B cell (primary cell): ENCODE data around the gene IL15. TPM values are rescaled to one million over a fixed set of nuclear protein-coding genes. Genes with fewer than 3 reads are reported as not detected.

Experiments used
- ATAC-seq: fragments of 200-7000 bp; cut with Tn5 transposase; one replicate; pipeline ENCODE4 v1.10.0; 2021; ENCODE audit warnings: low read depth, mild to moderate bottlenecking, moderate number of reproducible peaks, moderate library complexity
- CTCF ChIA-PET: fragments of 350-600 bp; sonication (Branson Sonifier 250); formaldehyde crosslinking; loops from one replicate; lab custom pipeline; 2021; ENCODE audit warnings: antibody characterized with exemption, inconsistent platforms; lab: Charles Lee
- POLR2A ChIA-PET: fragments of 350-600 bp; sonication (Branson Sonifier 250); formaldehyde crosslinking; loops from one replicate; lab custom pipeline; 2021; ENCODE audit warnings: antibody characterized with exemption; lab: Charles Lee
- DNase-seq: peaks from one replicate; pipeline ENCODE4 v3.0.0; 2013
- H2AFZ ChIP-seq: 2 replicates; pipeline ENCODE4 v1.6.1; 2012; ENCODE audit warnings: mild to moderate bottlenecking, low read depth, low read length; ENCODE audit not compliant: insufficient read depth, poor library complexity, severe bottlenecking
- H3K27ac ChIP-seq, 2 donors: 1 replicate in 1 of 2; 2 replicates in 1 of 2; pipeline ENCODE4 v1.5.1; 2012 to 2013; ENCODE audit warnings: low read length in 2 of 2, mild to moderate bottlenecking in 2 of 2, moderate library complexity in 1 of 2
- H3K27me3 ChIP-seq, 4 experiments: fragments of 200-600 bp in 1 of 4; sonication (generic) in 1 of 4; replicated peaks in 1 of 4; 1 replicate in 2 of 4; 2 replicates in 2 of 4; pipeline versions ENCODE4 v1.6.1 to v1.7.0; 2013 to 2016; ENCODE audit warnings: low read length in 3 of 4, mild to moderate bottlenecking in 2 of 4, mixed read lengths in 1 of 4, moderate library complexity in 1 of 4; ENCODE audit not compliant: insufficient read depth in 4 of 4, control insufficient read depth in 3 of 4; ENCODE audit errors: control extremely low read depth in 1 of 4
- H3K36me3 ChIP-seq, 2 experiments: replicated peaks in 1 of 2; 1 replicate in 1 of 2; 2 replicates in 1 of 2; pipeline versions ENCODE4 v1.6.1 to v1.7.1; 2013; ENCODE audit warnings: low read length in 1 of 2; ENCODE audit not compliant: insufficient read depth in 2 of 2, control insufficient read depth in 1 of 2; ENCODE audit errors: control extremely low read depth in 1 of 2, extremely low read depth in 1 of 2
- H3K4me1 ChIP-seq, 2 donors: fragments of 200-600 bp in 1 of 2; sonication (generic) in 1 of 2; 1 replicate in 1 of 2; 2 replicates in 1 of 2; pipeline versions ENCODE4 v1.5.1 to v1.6.1; 2013 to 2017; ENCODE audit warnings: low read length in 2 of 2; ENCODE audit not compliant: control insufficient read depth in 2 of 2, insufficient read depth in 2 of 2
- H3K4me2 ChIP-seq: replicated peaks from 2 replicates; pipeline ENCODE3; 2012; ENCODE audit warnings: mild to moderate bottlenecking, low read depth, low read length; ENCODE audit not compliant: poor library complexity, severe bottlenecking
- H3K4me3 ChIP-seq, 5 experiments: fragments of 200-600 bp in 1 of 5; sonication (generic) in 1 of 5; 1 replicate in 3 of 5; 2 replicates in 2 of 5; pipeline versions ENCODE4 v1.5.1 to v1.7.0; 2011 to 2016; ENCODE audit warnings: low read length in 4 of 5, mild to moderate bottlenecking in 4 of 5, low read depth in 2 of 5, control low read depth in 1 of 5, moderate library complexity in 1 of 5; ENCODE audit not compliant: insufficient read depth in 1 of 5; ENCODE audit errors: control extremely low read depth in 1 of 5, extremely low read depth in 1 of 5
- H3K79me2 ChIP-seq: fragments of 200-600 bp; sonication (generic); one replicate; pipeline ENCODE4 v1.6.0; 2016; ENCODE audit warnings: low read length; ENCODE audit not compliant: control insufficient read depth, insufficient read depth
- H3K9ac ChIP-seq: fragments of 200-600 bp; sonication (generic); 2 replicates; pipeline ENCODE4 v1.6.1; 2017; ENCODE audit warnings: mild to moderate bottlenecking, low read length, moderate library complexity
- H3K9me3 ChIP-seq, 3 donors: one replicate each; pipeline versions ENCODE4 v1.6.1 to v1.7.1; 2013; ENCODE audit warnings: low read length in 2 of 3; ENCODE audit not compliant: control insufficient read depth in 2 of 3, insufficient read depth in 1 of 3; ENCODE audit errors: control extremely low read depth in 1 of 3
- H4K20me1 ChIP-seq: 2 replicates; pipeline ENCODE4 v1.6.0; 2012; ENCODE audit warnings: mild to moderate bottlenecking, low read length; ENCODE audit not compliant: insufficient read depth, control insufficient read depth, poor library complexity, severe bottlenecking
- H3K27ac Mint-ChIP-seq: one replicate; pipeline ENCODE4 v1.8.0; 2021; ENCODE audit warnings: mixed read lengths
- H3K27me3 Mint-ChIP-seq: one replicate; pipeline ENCODE4 v1.8.0; 2021; ENCODE audit warnings: mixed read lengths
- H3K4me1 Mint-ChIP-seq: one replicate; pipeline ENCODE4 v1.8.0; 2021; ENCODE audit warnings: mixed read lengths
- H3K4me3 Mint-ChIP-seq: one replicate; pipeline ENCODE4 v1.8.0; 2021; ENCODE audit warnings: mixed read lengths
- H3K9me3 Mint-ChIP-seq: one replicate; pipeline ENCODE4 v1.8.0; 2022; ENCODE audit warnings: mixed read lengths; ENCODE audit not compliant: insufficient read depth
- CTCF ChIP-seq: fragments of 200-600 bp; IDR thresholded peaks from one replicate; pipeline ENCODE4 v1.8.0; 2022; ENCODE audit warnings: antibody characterized with exemption, mild to moderate bottlenecking
- EZH2 ChIP-seq: IDR thresholded peaks from 2 replicates; pipeline ENCODE4 v1.6.1; 2012; ENCODE audit warnings: borderline replicate concordance, low read depth, mild to moderate bottlenecking, moderate library complexity, low read length; ENCODE audit not compliant: insufficient read depth, poor library complexity, severe bottlenecking
- WGBS: methylation state at CpG from one replicate; pipeline ENCODE4 v1.1.5; 2013; ENCODE audit warnings: missing lambda C conversion rate; ENCODE audit not compliant: insufficient coverage; 5-methylcytosine and 5-hydroxymethylcytosine counted together
- intact Hi-C: fragments of 100-400 bp; cut with micrococcal nuclease; formaldehyde crosslinking; loops from one replicate; pipeline ENCODE4 v1.10.0; 2022
- polyA plus RNA-seq: library from polyadenylated mRNA; depleted of rRNA; stranded (reverse); fragments of >200 nt; gene quantifications from 2 replicates; pipeline ENCODE4 v1.2.3, GENCODE V29; 2012
- total RNA-seq, 2 donors: library from RNA; stranded (reverse); fragments of 120-200 nt in 1 of 2; gene quantifications; 1 replicate in 1 of 2; 2 replicates in 1 of 2; pipeline versions ENCODE4 v1.2.3 to v1.2.4, GENCODE V29; 2013 to 2022

Gene IL15
- total and polyA plus RNA-seq, 2 donors (not counting 1 experiment from before 2014, with no cell fraction given): 6.1 to 11.5 TPM

- Histone ChIP-seq H2AFZ (no peak overlapping the region), H3K27me3 (no peaks in the 10 kb centered on the region), H3K9me3 (peaks cover 0 to 4% (median 0%) of the 10 kb centered on the region in 3 donors), H3K36me3 (no peaks in the 10 kb centered on the region), H3K4me3 (no peak overlapping the region), H4K20me1 (no peaks in the 10 kb centered on the region), H3K9ac (no peak overlapping the region), H3K27ac (no peak overlapping the region), H3K79me2 (no peaks in the 10 kb centered on the region), H3K4me1 (no peaks in the 10 kb centered on the region), H3K4me2 (no peak overlapping the region)
- Mint-ChIP-seq H3K4me1 (no peaks in the 10 kb centered on the region), H3K4me3 (no peak overlapping the region), H3K9me3 (no peaks in the 10 kb centered on the region), H3K27ac (no peak overlapping the region), H3K27me3 (no peaks in the 10 kb centered on the region)
- no peak for ATAC-seq
- TF ChIP-seq CTCF: no peak
- TF ChIP-seq EZH2: no peak
- ChIA-PET POLR2A (no interaction called here), CTCF (no interaction called here)
- intact Hi-C loops: no loop called here
- no peak for DNase-seq
- WGBS: no CpG with 5 or more reads among the region's 2 CpGs
Measured at GRCh38 chr4:141761926-141762325, 125.5 kb downstream of the IL15 start.

- ChIA-PET CTCF (no interaction called here), POLR2A (no interaction called here)
- Histone ChIP-seq H3K4me3 (no peak overlapping the region), H3K27ac (no peak overlapping the region), H3K9ac (no peak overlapping the region), H3K79me2 (no peaks in the 10 kb centered on the region), H2AFZ (no peak overlapping the region), H3K4me2 (no peak overlapping the region), H3K9me3 (peaks cover 0 to 4% (median 0%) of the 10 kb centered on the region in 3 donors), H3K4me1 (no peaks in the 10 kb centered on the region), H4K20me1 (no peaks in the 10 kb centered on the region), H3K36me3 (no peaks in the 10 kb centered on the region), H3K27me3 (no peaks in the 10 kb centered on the region)
- 100% methylated on average over 1 of the region's 2 CpGs for WGBS
- Mint-ChIP-seq H3K4me3 (no peak overlapping the region), H3K27me3 (no peaks in the 10 kb centered on the region), H3K9me3 (no peaks in the 10 kb centered on the region), H3K27ac (no peak overlapping the region), H3K4me1 (no peaks in the 10 kb centered on the region)
- no peak for TF ChIP-seq CTCF
- TF ChIP-seq EZH2: no peak
- ATAC-seq: no peak
- intact Hi-C loops: no loop called here
- no peak for DNase-seq
Measured at GRCh38 chr4:141763374-141763773, 127.0 kb downstream of the IL15 start.
